ENCODE data around the gene SERPIND1. TPM values are rescaled to one million over a fixed set of nuclear protein-coding genes. Genes with fewer than 3 reads are reported as not detected.

Gene SERPIND1
- total and polyA plus RNA-seq, 2 donors from 2014 or later = not detected

- Histone ChIP-seq H3K9ac (ENCODE audit: low read length in 3 of 3) (no peak overlapping the region), H3K4me3 (ENCODE audit: low read length in 3 of 3) (no peak overlapping the region), H3K27ac (ENCODE audit: low read depth in 2 of 2, low read length in 2 of 2) (no peak overlapping the region), H3K36me3 (ENCODE audit: control insufficient read depth in 2 of 3, insufficient read depth in 3 of 3, low read length in 3 of 3) (peaks cover 9 to 56% (median 36%) of the 10 kb centered on the region in 3 donors), H3K27me3 (ENCODE audit: control insufficient read depth, insufficient read depth, low read length) (no peaks in the 10 kb centered on the region), H3K4me1 (ENCODE audit: control insufficient read depth in 2 of 3, insufficient read depth in 2 of 3, low read depth in 1 of 3, low read length in 3 of 3) (no peaks in the 10 kb centered on the region), H3K9me3 (ENCODE audit: control insufficient read depth in 2 of 3, insufficient read depth in 1 of 3, low read length in 3 of 3) (no peaks in the 10 kb centered on the region)
- TF ChIP-seq, protein P1, sequence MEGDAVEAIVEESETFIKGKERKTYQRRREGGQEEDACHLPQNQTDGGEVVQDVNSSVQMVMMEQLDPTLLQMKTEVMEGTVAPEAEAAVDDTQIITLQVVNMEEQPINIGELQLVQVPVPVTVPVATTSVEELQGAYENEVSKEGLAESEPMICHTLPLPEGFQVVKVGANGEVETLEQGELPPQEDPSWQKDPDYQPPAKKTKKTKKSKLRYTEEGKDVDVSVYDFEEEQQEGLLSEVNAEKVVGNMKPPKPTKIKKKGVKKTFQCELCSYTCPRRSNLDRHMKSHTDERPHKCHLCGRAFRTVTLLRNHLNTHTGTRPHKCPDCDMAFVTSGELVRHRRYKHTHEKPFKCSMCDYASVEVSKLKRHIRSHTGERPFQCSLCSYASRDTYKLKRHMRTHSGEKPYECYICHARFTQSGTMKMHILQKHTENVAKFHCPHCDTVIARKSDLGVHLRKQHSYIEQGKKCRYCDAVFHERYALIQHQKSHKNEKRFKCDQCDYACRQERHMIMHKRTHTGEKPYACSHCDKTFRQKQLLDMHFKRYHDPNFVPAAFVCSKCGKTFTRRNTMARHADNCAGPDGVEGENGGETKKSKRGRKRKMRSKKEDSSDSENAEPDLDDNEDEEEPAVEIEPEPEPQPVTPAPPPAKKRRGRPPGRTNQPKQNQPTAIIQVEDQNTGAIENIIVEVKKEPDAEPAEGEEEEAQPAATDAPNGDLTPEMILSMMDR (IDR thresholded peaks at IDR 0.05; ENCODE audit: borderline replicate concordance, extremely low read depth, insufficient read depth) = no peak
- FAIRE-seq = no peak
- intact Hi-C loops (cut with DNase I) = no loop called here
- no peak for DNase-seq
These were observed 33.4 kb downstream of the SERPIND1 start for GRCh38 chr22:20807315-20807752.

DNA sequence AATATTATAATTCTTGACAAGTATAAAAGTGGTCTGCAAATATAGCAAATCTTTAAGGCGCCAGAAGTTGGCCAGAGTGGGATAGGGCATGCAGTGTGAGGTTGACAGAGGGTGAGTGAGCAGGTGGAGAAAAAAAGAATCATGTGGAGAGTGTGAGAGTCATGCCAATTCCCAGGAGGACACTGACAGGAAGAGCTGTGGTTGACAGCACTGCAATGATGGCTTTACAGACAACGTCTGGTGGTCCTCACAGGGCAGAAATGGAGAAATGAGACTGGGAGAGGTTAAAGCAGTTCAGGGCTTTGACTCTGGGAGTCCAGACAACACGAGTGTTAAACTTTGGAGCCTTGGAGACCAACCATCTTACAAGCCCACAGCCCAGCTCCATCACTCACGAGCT, 34.9 kb downstream of the SERPIND1 start:
- peaks cover 7 to 41% (median 30%) of the 10 kb centered on the region in 3 donors for H3K36me3 ChIP-seq (ENCODE audit: control insufficient read depth in 2 of 3, insufficient read depth in 3 of 3, low read length in 3 of 3)
- intact Hi-C loops (cut with DNase I) = no loop called here

DNA sequence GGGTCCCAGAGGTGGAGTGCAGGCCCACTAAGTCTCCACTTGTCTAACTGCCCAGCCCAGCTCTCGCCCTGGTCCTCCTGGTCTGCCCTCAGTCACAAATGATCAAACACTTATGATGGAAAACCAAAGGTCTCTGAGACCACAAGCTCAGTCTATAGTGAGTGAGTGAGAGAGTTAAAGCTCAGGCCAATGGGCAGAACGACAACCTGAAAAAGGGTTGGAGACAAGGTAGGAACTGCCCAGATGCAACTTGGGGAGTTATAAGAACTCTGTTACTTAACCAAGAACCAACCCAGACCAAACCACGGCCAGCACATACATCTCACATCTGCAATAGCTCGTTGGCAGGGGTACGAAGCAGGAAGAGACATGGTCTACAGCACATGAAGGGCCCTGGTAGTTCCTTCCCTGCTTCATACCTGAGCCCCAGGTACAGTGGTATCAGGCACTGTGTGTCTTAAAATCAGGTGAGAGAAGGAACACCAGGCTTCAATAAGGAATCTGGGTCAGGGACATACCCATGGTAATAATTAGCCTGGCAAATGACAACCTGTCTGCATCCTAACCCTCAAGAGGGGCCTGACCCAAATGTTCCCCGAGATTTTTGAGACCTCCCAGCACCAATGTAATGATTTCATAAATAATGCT, 35.7 kb downstream of the SERPIND1 start:
- FAIRE-seq = no peak
- TF ChIP-seq, protein P1 (IDR thresholded peaks at IDR 0.05; ENCODE audit: borderline replicate concordance, extremely low read depth, insufficient read depth) = no peak
- Histone ChIP-seq H3K4me3 (ENCODE audit: low read length in 3 of 3) (no peak overlapping the region), H3K27me3 (ENCODE audit: control insufficient read depth, insufficient read depth, low read length) (no peaks in the 10 kb centered on the region), H3K9ac (ENCODE audit: low read length in 3 of 3) (no peak overlapping the region), H3K4me1 (ENCODE audit: control insufficient read depth in 2 of 3, insufficient read depth in 2 of 3, low read depth in 1 of 3, low read length in 3 of 3) (no peaks in the 10 kb centered on the region), H3K36me3 (ENCODE audit: control insufficient read depth in 2 of 3, insufficient read depth in 3 of 3, low read length in 3 of 3) (peaks cover 7 to 33% (median 28%) of the 10 kb centered on the region in 3 donors), H3K27ac (ENCODE audit: low read depth in 2 of 2, low read length in 2 of 2) (no peak overlapping the region), H3K9me3 (ENCODE audit: control insufficient read depth in 2 of 3, insufficient read depth in 1 of 3, low read length in 3 of 3) (no peaks in the 10 kb centered on the region)
- DNase-seq = no peak
- intact Hi-C loops (cut with DNase I) = no loop called here

More for the DNA sequence above, 34.9 kb downstream of the SERPIND1 start:
- Histone ChIP-seq H3K27me3 (ENCODE audit: control insufficient read depth, insufficient read depth, low read length) (no peaks in the 10 kb centered on the region), H3K4me3 (ENCODE audit: low read length in 3 of 3) (no peak overlapping the region), H3K27ac (ENCODE audit: low read depth in 2 of 2, low read length in 2 of 2) (no peak overlapping the region), H3K9me3 (ENCODE audit: control insufficient read depth in 2 of 3, insufficient read depth in 1 of 3, low read length in 3 of 3) (no peaks in the 10 kb centered on the region), H3K4me1 (ENCODE audit: control insufficient read depth in 2 of 3, insufficient read depth in 2 of 3, low read depth in 1 of 3, low read length in 3 of 3) (no peaks in the 10 kb centered on the region), H3K9ac (ENCODE audit: low read length in 3 of 3) (no peak overlapping the region)
- DNase-seq (no peak), FAIRE-seq (no peak)
- TF ChIP-seq, protein P1 (IDR thresholded peaks at IDR 0.05; ENCODE audit: borderline replicate concordance, extremely low read depth, insufficient read depth) = no peak
